Panc1 (cell line): ENCODE results near the gene KIAA0930.

Experiments used
- CTCF ChIP-seq: fragments of 450-650 bp; IDR thresholded peaks from 2 replicates; pipeline ENCODE4 v1.5.1; 2017; ENCODE audit warnings: mild to moderate bottlenecking
- POLR2AphosphoS5 ChIP-seq: IDR thresholded peaks from 2 replicates; pipeline ENCODE4 v1.6.1; 2012; ENCODE audit warnings: mild to moderate bottlenecking, low read depth, low read length, moderate library complexity
- REST ChIP-seq, 2 experiments: IDR thresholded peaks; 2 replicates each; pipeline ENCODE4 v1.6.1; 2011 to 2012; ENCODE audit warnings: low read depth in 2 of 2, control low read depth in 1 of 2, low read length in 1 of 2, mild to moderate bottlenecking in 1 of 2, moderate library complexity in 1 of 2; ENCODE audit not compliant: insufficient read depth in 1 of 2
- TCF7L2 ChIP-seq: IDR thresholded peaks from 2 replicates; pipeline ENCODE4 v1.6.1; 2011; ENCODE audit warnings: mild to moderate bottlenecking, low read depth, low read length, inconsistent platforms

GRCh38 chr22:45199723-45200122 is 41.0 kb downstream of the KIAA0930 start:
- no peak for TF ChIP-seq CTCF
- TF ChIP-seq REST (IDR thresholded peaks at IDR 0.05; ENCODE audit: insufficient read depth in 1 of 2, low read depth in 2 of 2, low read length in 1 of 2) = no peak
- TF ChIP-seq POLR2AphosphoS5 = no peak
- no peak for TF ChIP-seq TCF7L2
